SK-N-SH (cell line): ENCODE measurements around the gene ZNF331. TPM values are rescaled to one million over a fixed set of nuclear protein-coding genes. Genes with fewer than 3 reads are reported as not detected.

Experiments used
- CTCF ChIA-PET: fragments of 300-600, 350-600 bp; formaldehyde crosslinking; extraction: SDS; loops from one replicate; lab custom pipeline; 2021; lab: Yijun Ruan, JAX
- POLR2A ChIA-PET: fragments of 350-600 bp; sonication (Branson Sonifier 250); formaldehyde crosslinking; extraction: SDS; loops from one replicate; lab custom pipeline; 2020; ENCODE audit warnings: antibody characterized with exemption, inconsistent platforms; lab: Yijun Ruan, JAX
- DNase-seq: peaks from one replicate; pipeline ENCODE4 v3.0.0; 2012
- H2AFZ ChIP-seq: fragments of 200-600 bp; sonication (generic); 2 replicates; pipeline ENCODE4 v1.8.1; 2016; ENCODE audit warnings: antibody characterized with exemption, mild to moderate bottlenecking, low read depth
- H3F3A ChIP-seq: fragments of 200-600 bp; sonication (generic); replicated peaks from 2 replicates; pipeline ENCODE3; 2016; ENCODE audit warnings: antibody characterized with exemption, mild to moderate bottlenecking; ENCODE audit not compliant: insufficient read depth
- H3K27ac ChIP-seq, 2 experiments: fragments of 200-500 bp in 1 of 2; fragments of 200-600 bp in 1 of 2; sonication (Bioruptor generic) in 1 of 2; sonication (generic), shearing (Covaris generic) in 1 of 2; 2 replicates each; pipeline versions ENCODE4 v1.5.1 to v1.6.1; 2014 to 2016; ENCODE audit warnings: low read depth in 2 of 2, inconsistent platforms in 1 of 2, low read length in 1 of 2, mild to moderate bottlenecking in 1 of 2, mixed read lengths in 1 of 2
- H3K27me3 ChIP-seq: fragments of 200-600 bp; sonication (generic), shearing (Covaris generic); 2 replicates; pipeline ENCODE4 v1.6.1; 2016; ENCODE audit warnings: mixed run types; ENCODE audit not compliant: insufficient read depth
- H3K36me3 ChIP-seq, 2 experiments: fragments of 200-500 bp in 1 of 2; fragments of 200-600 bp in 1 of 2; sonication (Bioruptor generic) in 1 of 2; sonication (generic) in 1 of 2; replicated peaks in 1 of 2; 2 replicates each; pipeline versions ENCODE3 to v1.5.1; 2014 to 2016; ENCODE audit warnings: low read length in 1 of 2, mild to moderate bottlenecking in 1 of 2; ENCODE audit not compliant: insufficient read depth in 2 of 2, control insufficient read depth in 1 of 2
- H3K4me1 ChIP-seq, 2 experiments: fragments of 200-500 bp in 1 of 2; fragments of 200-600 bp in 1 of 2; sonication (Bioruptor generic) in 1 of 2; sonication (generic), shearing (Covaris generic) in 1 of 2; 2 replicates each; pipeline versions ENCODE4 v1.5.1 to v1.6.1; 2014 to 2016; ENCODE audit warnings: low read depth in 1 of 2, low read length in 1 of 2, mixed run types in 1 of 2; ENCODE audit not compliant: insufficient read depth in 2 of 2, control insufficient read depth in 1 of 2
- H3K4me2 ChIP-seq: fragments of 200-600 bp; sonication (generic), shearing (Covaris generic); 2 replicates; pipeline ENCODE4 v1.6.1; 2017; ENCODE audit warnings: mixed run types
- H3K4me3 ChIP-seq, 2 experiments: fragments of 200-500 bp in 1 of 2; fragments of 200-600 bp in 1 of 2; sonication (Bioruptor generic) in 1 of 2; sonication (generic), shearing (Covaris generic) in 1 of 2; 2 replicates each; pipeline versions ENCODE4 v1.5.1 to v1.8.1; 2014 to 2016; ENCODE audit warnings: low read depth in 2 of 2, inconsistent platforms in 1 of 2, low read length in 1 of 2, mild to moderate bottlenecking in 1 of 2, mixed read lengths in 1 of 2, moderate library complexity in 1 of 2
- H3K79me2 ChIP-seq: fragments of 200-600 bp; sonication (generic); 2 replicates; pipeline ENCODE4 v1.8.1; 2017; ENCODE audit warnings: mild to moderate bottlenecking; ENCODE audit not compliant: insufficient read depth
- H3K9ac ChIP-seq: fragments of 200-600 bp; sonication (generic); 2 replicates; pipeline ENCODE4 v1.6.1; 2017; ENCODE audit warnings: mixed run types
- H3K9me2 ChIP-seq: fragments of 200-600 bp; sonication (generic); 2 replicates; pipeline ENCODE4 v1.6.1; 2017; ENCODE audit warnings: mixed run types
- H3K9me3 ChIP-seq: fragments of 200-600 bp; sonication (generic); 2 replicates; pipeline ENCODE4 v1.6.1; 2017; ENCODE audit warnings: mixed run types, mild to moderate bottlenecking, moderate library complexity
- H4K20me1 ChIP-seq: fragments of 200-600 bp; sonication (generic); 2 replicates; pipeline ENCODE4 v1.6.1; 2017; ENCODE audit warnings: mild to moderate bottlenecking, mixed run types; ENCODE audit not compliant: insufficient read depth
- CHD2 ChIP-seq: fragments of 150-350 bp; IDR thresholded peaks from 2 replicates; pipeline ENCODE4 v1.6.1; 2018; ENCODE audit warnings: low read length; ENCODE audit not compliant: partially characterized antibody
- FOSL2 ChIP-seq: IDR thresholded peaks from 2 replicates; pipeline ENCODE4 v1.4.0; 2012; ENCODE audit warnings: low read depth, mild to moderate bottlenecking, moderate library complexity, borderline replicate concordance
- GABPA ChIP-seq: IDR thresholded peaks from 2 replicates; pipeline ENCODE4 v1.4.0; 2012; ENCODE audit warnings: low read depth, mild to moderate bottlenecking
- GATA2 ChIP-seq: sonication (generic); formaldehyde crosslinking; IDR thresholded peaks from 2 replicates; pipeline ENCODE4 v1.5.0; 2020; ENCODE audit warnings: mild to moderate bottlenecking, missing genetic modification reagents
- MEF2A ChIP-seq: IDR thresholded peaks from 2 replicates; pipeline ENCODE4 v1.4.0; 2012; ENCODE audit warnings: low read depth, borderline replicate concordance
- MXI1 ChIP-seq: IDR thresholded peaks from 2 replicates; pipeline ENCODE4 v1.6.1; 2012; ENCODE audit warnings: mild to moderate bottlenecking, low read depth, low read length, improper control_type of control experiment
- PBX3 ChIP-seq: IDR thresholded peaks from 2 replicates; pipeline ENCODE4; 2012
- POLR2AphosphoS5 ChIP-seq: IDR thresholded peaks from 2 replicates; pipeline ENCODE4 v1.6.1; 2012; ENCODE audit warnings: low read depth, low read length
- RAD21 ChIP-seq: IDR thresholded peaks from 2 replicates; pipeline ENCODE4 v1.6.1; 2012; ENCODE audit warnings: mild to moderate bottlenecking, low read length
- RCOR1 ChIP-seq: fragments of 150-350 bp; IDR thresholded peaks from 2 replicates; pipeline ENCODE4 v1.6.1; 2017; ENCODE audit warnings: antibody characterized with exemption, low read length
- RXRA ChIP-seq: IDR thresholded peaks from 2 replicates; pipeline ENCODE4 v1.4.0; 2012; ENCODE audit warnings: low read depth, mild to moderate bottlenecking, borderline replicate concordance
- SIN3A ChIP-seq: IDR thresholded peaks from 2 replicates; pipeline ENCODE4 v1.6.1; 2012; ENCODE audit warnings: low read depth, mild to moderate bottlenecking, low read length, moderate library complexity, borderline replicate concordance
- TAF1 ChIP-seq: IDR thresholded peaks from 2 replicates; pipeline ENCODE4 v1.6.1; 2012; ENCODE audit warnings: low read depth, mild to moderate bottlenecking, low read length, moderate library complexity, borderline replicate concordance
- ZBTB33 ChIP-seq: IDR thresholded peaks from 2 replicates; pipeline ENCODE4 v1.4.0; 2012; ENCODE audit warnings: low read depth, borderline replicate concordance
- WGBS: methylation state at CpG from one replicate; pipeline ENCODE4 v1.1.6; 2017; ENCODE audit warnings: low lambda C conversion rate; 5-methylcytosine and 5-hydroxymethylcytosine counted together
- polyA plus RNA-seq, 3 experiments: library from polyadenylated mRNA; depleted of rRNA; stranded (reverse); fragments of >200 nt; gene quantifications; 2 replicates each; pipeline ENCODE4 v1.2.3, GENCODE V29; 2012

ZNF331 gene
- polyA plus RNA-seq, 1 of the 3 experiments (the other 2 are of a cell fraction): 7.2 TPM

- WGBS: 14% methylated on average over 4 of the region's 4 CpGs
- Histone ChIP-seq H3K4me2 (no peak overlapping the region), H3K9me3 (no peaks in the 10 kb centered on the region), H3F3A (no peaks in the 10 kb centered on the region), H3K4me3 (no peak overlapping the region), H3K27me3 (no peaks in the 10 kb centered on the region), H2AFZ (no peak overlapping the region), H3K27ac (no peak overlapping the region), H3K9ac (no peak overlapping the region), H3K36me3 (no peaks in the 10 kb centered on the region), H3K9me2 (no peaks in the 10 kb centered on the region), H3K4me1 (peaks cover 0 to 8% of the 10 kb centered on the region in 2 experiments; a peak in 1 of 4 replicates), H4K20me1 (no peaks in the 10 kb centered on the region), H3K79me2 (peaks cover 11% of the 10 kb centered on the region; the same call in 1 of the 2 replicates)
- TF ChIP-seq ZBTB33 (no peak), CHD2 (no peak), POLR2AphosphoS5 (no peak), RAD21 (no peak), PBX3 (no peak), GATA2 (CRISPR knock-in tag) (no peak), FOSL2 (no peak), MXI1 (no peak), RCOR1 (no peak), SIN3A (no peak), TAF1 (no peak), MEF2A (no peak)
- DNase-seq: no peak
- CTCF ChIA-PET: interaction anchor here (1.1 kb wide), 1 partner anchor 12 kb away, joined by 3 read pairs; no protein-coding TSS in a partner anchor
- POLR2A ChIA-PET: no interaction called here
Observed at GRCh38 chr19:53518121-53518520, 19.8 kb upstream of the ZNF331 start.

- no peaks in the 10 kb centered on the region for H3K9me3 ChIP-seq
- no peaks in the 10 kb centered on the region for H4K20me1 ChIP-seq
- H3K36me3 ChIP-seq: no peaks in the 10 kb centered on the region
- H3K4me3 ChIP-seq: no peak overlapping the region
- H3K27ac ChIP-seq: no peak overlapping the region
- no peak overlapping the region for H2AFZ ChIP-seq
- ChIA-PET POLR2A (no interaction called here), CTCF (no interaction called here)
- H3K9ac ChIP-seq: no peak overlapping the region
- TF ChIP-seq GABPA (no peak), RAD21 (no peak), RXRA (no peak)
- H3K27me3 ChIP-seq: no peaks in the 10 kb centered on the region
- no peak for DNase-seq
- no peaks in the 10 kb centered on the region for H3F3A ChIP-seq
- WGBS: 71% methylated on average over 1 of the region's 1 CpG
- H3K9me2 ChIP-seq: no peaks in the 10 kb centered on the region
- H3K79me2 ChIP-seq: peaks cover 11% of the 10 kb centered on the region
- peaks cover 0 to 8% of the 10 kb centered on the region in 2 experiments; a peak in 1 of 4 replicates for H3K4me1 ChIP-seq
- H3K4me2 ChIP-seq: no peak overlapping the region
Observed at GRCh38 chr19:53518716-53519115, 19.2 kb upstream of the ZNF331 start.
